Effector memory CD8-positive, alpha-beta T cell (primary cell): Measurements from ENCODE around the gene IQCM.

Source experiments
- ATAC-seq: fragments of 150-1000 bp; cut with Tn5 transposase; replicated peaks from 2 replicates; pipeline ENCODE4 v1.10.0; 2021; ENCODE audit warnings: mild to moderate bottlenecking, moderate library complexity
- DNase-seq, 3 experiments: peaks; one replicate each; pipeline ENCODE4 v3.0.0; 2021
- H3K27ac Mint-ChIP-seq, 2 donors: one replicate each; pipeline ENCODE4 v1.8.0; 2022; ENCODE audit warnings: mild to moderate bottlenecking in 2 of 2, mixed read lengths in 2 of 2, moderate library complexity in 2 of 2
- H3K27me3 Mint-ChIP-seq, 2 donors: one replicate each; pipeline ENCODE4 v1.8.0; 2022; ENCODE audit warnings: mixed read lengths in 2 of 2
- H3K36me3 Mint-ChIP-seq: one replicate; pipeline ENCODE4 v1.8.0; 2022; ENCODE audit warnings: mild to moderate bottlenecking, moderate library complexity, mixed read lengths; ENCODE audit not compliant: insufficient read depth
- H3K4me1 Mint-ChIP-seq, 2 donors: one replicate each; pipeline ENCODE4 v1.8.0; 2022; ENCODE audit warnings: low read depth in 2 of 2, mixed read lengths in 2 of 2
- H3K4me3 Mint-ChIP-seq, 2 donors: one replicate each; pipeline ENCODE4 v1.8.0; 2022; ENCODE audit warnings: mild to moderate bottlenecking in 2 of 2, mixed read lengths in 2 of 2, moderate library complexity in 2 of 2
- H3K9me3 Mint-ChIP-seq, 2 donors: one replicate each; pipeline ENCODE4 v1.8.0; 2022; ENCODE audit warnings: mixed read lengths in 2 of 2

IQCM gene

DNA sequence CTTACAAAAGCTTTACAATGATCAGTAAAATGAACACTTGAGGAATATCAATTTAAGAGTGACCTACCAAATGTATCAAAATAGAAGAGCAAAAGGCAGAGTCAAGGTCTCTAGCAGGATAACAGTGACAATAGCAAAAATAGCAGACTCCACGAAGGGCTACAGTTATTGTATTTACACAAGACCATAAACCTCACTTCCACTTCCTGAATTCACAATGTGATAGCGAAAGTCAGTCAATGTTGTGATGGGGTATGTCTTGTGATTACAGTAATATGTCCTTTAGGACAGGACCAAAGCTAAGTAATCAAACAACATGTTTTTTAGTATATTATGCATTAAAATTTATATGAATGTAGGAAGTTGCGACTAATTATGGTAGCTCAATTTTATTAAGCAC, 139.6 kb downstream of the IQCM start:
- H3K36me3 Mint-ChIP-seq, result no peaks in the 10 kb centered on the region
- H3K9me3 Mint-ChIP-seq, result peaks cover 14 to 20% of the 10 kb centered on the region in 2 donors
- no peaks in the 10 kb centered on the region for H3K4me1 Mint-ChIP-seq
- no peak overlapping the region for H3K4me3 Mint-ChIP-seq
- H3K27ac Mint-ChIP-seq, result no peak overlapping the region
- ATAC-seq, result no peak
- DNase-seq, result no peak
- no peaks in the 10 kb centered on the region for H3K27me3 Mint-ChIP-seq

GRCh38 chr4:149645790-149646189, 169.9 kb downstream of the IQCM start:
- Mint-ChIP-seq H3K4me3 (no peak overlapping the region), H3K27me3 (no peaks in the 10 kb centered on the region), H3K4me1 (no peaks in the 10 kb centered on the region), H3K27ac (no peak overlapping the region), H3K36me3 (no peaks in the 10 kb centered on the region), H3K9me3 (peaks cover 4 to 7% of the 10 kb centered on the region in 2 donors)
- no peak for DNase-seq
- no peak for ATAC-seq

DNA sequence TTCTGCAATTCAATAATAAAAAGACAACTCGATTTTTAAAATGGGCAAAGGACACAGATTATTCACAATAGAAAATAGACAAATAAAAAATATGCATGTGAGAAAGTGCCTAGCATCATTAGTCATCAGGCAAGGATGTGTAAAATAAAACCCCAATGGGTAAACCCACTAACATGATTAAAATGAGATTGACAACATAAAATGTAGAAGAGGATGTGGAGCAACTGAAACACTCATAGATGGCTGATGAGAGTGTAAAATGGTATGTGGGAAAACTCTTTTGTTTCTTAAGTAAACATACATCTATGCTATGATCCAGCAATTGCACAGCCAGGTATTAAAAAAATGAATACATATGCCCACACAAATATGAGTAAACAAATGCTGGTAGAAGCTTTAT, 177.6 kb downstream of the IQCM start:
- Mint-ChIP-seq H3K4me1 (no peaks in the 10 kb centered on the region), H3K36me3 (no peaks in the 10 kb centered on the region), H3K27ac (no peak overlapping the region), H3K4me3 (no peak overlapping the region), H3K27me3 (no peaks in the 10 kb centered on the region), H3K9me3 (peaks cover 0 to 3% of the 10 kb centered on the region in 2 donors)
- DNase-seq, result no peak
- no peak for ATAC-seq

DNA sequence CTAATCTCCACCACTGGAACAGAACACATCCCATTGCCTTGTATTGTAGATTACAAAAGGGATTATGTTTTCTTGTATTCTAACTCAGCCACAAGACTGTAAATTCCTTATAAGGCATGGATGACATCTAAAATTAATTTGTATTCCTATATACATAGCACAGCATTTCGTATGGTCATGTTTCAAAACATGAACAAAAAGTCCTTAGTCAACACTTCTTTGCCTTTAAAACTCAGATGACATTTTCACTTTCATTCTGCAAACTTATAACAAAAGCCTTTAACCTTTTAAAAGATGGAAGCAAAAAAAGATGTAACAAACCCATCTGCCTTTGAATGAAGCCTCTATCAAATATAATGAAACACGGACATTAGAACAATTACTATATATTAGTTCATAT, 181.3 kb downstream of the IQCM start:
- no peaks in the 10 kb centered on the region for H3K4me1 Mint-ChIP-seq
- H3K27ac Mint-ChIP-seq, result no peak overlapping the region
- H3K36me3 Mint-ChIP-seq, result no peaks in the 10 kb centered on the region
- H3K9me3 Mint-ChIP-seq, result peaks cover 0 to 3% of the 10 kb centered on the region in 2 donors
- ATAC-seq, result no peak
- DNase-seq, result no peak
- H3K4me3 Mint-ChIP-seq, result no peak overlapping the region
- H3K27me3 Mint-ChIP-seq, result no peaks in the 10 kb centered on the region

- H3K4me1 Mint-ChIP-seq, result no peaks in the 10 kb centered on the region
- H3K27me3 Mint-ChIP-seq, result no peaks in the 10 kb centered on the region
- DNase-seq, result no peak
- peaks cover 0 to 2% of the 10 kb centered on the region in 2 donors for H3K9me3 Mint-ChIP-seq
- ATAC-seq, result no peak
- no peak overlapping the region for H3K27ac Mint-ChIP-seq
- no peaks in the 10 kb centered on the region for H3K36me3 Mint-ChIP-seq
- H3K4me3 Mint-ChIP-seq, result no peak overlapping the region
Observed at GRCh38 chr4:149631629-149632028, 184.0 kb downstream of the IQCM start.

DNA sequence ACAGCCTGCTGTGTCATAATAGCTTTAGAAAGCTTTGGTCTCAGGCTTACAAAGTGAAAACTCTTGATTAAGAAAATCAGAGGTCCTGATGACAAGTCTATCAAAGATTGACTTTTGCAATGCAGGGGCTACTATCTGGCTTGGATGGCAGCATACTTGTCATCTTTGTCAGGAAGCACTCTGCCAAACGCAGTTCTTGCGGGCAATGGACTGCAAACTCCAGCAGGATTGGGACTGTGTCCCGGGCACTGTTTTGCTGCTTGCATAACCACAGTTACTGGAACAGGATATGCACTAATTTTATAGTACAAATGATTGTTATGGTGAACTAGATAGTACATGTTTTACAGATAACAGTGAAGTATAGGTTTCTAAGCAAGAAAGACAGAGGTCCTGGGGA, 185.6 kb downstream of the IQCM start:
- peaks cover 0 to 3% of the 10 kb centered on the region in 2 donors for H3K9me3 Mint-ChIP-seq
- DNase-seq (no peak), ATAC-seq (no peak)
- H3K36me3 Mint-ChIP-seq, result no peaks in the 10 kb centered on the region
- H3K4me3 Mint-ChIP-seq, result no peak overlapping the region
- no peaks in the 10 kb centered on the region for H3K4me1 Mint-ChIP-seq
- no peaks in the 10 kb centered on the region for H3K27me3 Mint-ChIP-seq
- no peak overlapping the region for H3K27ac Mint-ChIP-seq

DNA sequence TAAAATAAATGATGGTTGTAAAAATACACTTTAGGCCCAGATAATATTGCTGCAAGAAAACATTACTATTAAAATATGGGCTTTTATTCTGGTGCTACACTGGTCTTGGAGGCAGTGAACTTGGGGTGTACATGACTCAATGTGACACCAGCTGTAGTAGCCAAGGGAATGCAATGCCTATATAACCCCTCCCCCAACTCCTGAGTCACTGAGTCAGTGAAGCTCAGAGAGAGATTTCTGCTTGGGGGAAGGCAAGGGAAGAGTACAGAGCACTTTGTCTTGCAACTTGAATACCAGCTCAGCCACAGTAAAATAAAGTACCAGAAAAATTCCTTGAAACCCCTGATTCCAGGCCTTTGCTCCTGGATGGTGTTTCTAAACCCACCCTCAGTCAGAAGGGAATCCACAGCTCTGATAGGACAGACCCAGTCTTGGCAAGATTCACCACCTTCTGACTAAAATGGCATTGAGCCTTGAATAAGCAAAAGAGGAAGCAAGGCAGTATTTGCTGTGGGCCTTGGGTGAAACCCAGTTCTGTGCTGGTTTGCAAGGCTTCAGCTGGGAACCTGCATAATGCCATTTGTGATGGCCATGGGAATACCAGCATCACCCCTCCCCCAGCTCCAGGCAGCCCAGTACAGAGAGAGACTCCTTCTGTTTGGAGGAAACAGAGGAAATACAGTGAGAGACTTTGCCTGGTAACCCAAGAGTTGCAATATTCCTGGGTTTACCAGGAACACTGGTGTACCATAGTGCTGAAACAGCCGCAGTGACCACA, 209.9 kb downstream of the IQCM start:
- ATAC-seq (no peak), DNase-seq (no peak)
- Mint-ChIP-seq H3K36me3 (no peaks in the 10 kb centered on the region), H3K27me3 (no peaks in the 10 kb centered on the region), H3K27ac (no peak overlapping the region), H3K9me3 (peaks cover 6 to 7% of the 10 kb centered on the region in 2 donors), H3K4me1 (no peaks in the 10 kb centered on the region), H3K4me3 (no peak overlapping the region)

DNA sequence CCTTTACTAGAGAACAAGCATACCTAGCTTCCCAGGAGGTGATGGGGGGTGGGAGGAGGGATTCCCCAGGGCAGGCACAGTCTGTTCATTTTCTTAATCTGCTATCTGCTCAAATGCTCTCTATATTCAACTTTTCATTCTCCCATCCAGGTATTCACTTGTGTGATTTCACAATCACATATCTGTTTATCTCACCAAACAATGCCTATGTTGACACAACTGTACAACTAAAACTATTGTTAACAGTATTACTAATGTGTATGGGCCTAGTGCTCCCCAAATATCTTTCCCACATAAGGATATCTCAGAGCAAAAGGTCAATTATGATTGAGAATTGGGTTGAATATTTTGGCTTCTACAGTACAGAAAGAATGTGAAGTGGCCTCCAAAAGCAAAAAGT, 210.8 kb downstream of the IQCM start:
- H3K4me3 Mint-ChIP-seq, result no peak overlapping the region
- DNase-seq (no peak), ATAC-seq (no peak)
- peaks cover 6 to 7% of the 10 kb centered on the region in 2 donors for H3K9me3 Mint-ChIP-seq
- no peaks in the 10 kb centered on the region for H3K4me1 Mint-ChIP-seq
- H3K27ac Mint-ChIP-seq, result no peak overlapping the region
- no peaks in the 10 kb centered on the region for H3K27me3 Mint-ChIP-seq
- no peaks in the 10 kb centered on the region for H3K36me3 Mint-ChIP-seq

DNA sequence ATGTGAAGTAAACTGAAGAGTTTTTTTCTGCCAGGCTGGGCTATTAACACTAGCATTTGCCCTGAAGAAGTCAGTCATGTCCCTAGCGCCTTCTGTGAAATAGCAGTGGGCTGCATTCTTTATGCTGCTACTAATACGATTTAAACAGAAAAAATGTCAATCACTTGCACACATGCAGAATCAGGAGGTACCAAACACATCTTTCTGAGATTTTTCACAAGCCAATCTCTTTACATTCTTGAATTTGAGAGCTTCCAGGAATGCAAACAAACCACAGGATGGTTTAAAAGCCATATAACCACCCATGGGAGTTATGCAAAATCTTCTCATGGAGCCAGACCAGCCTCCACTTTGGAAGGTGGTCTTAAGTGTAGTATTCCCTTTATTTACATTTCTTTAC, 220.1 kb downstream of the IQCM start:
- Mint-ChIP-seq H3K9me3 (peaks cover 0 to 10% of the 10 kb centered on the region in 2 donors), H3K36me3 (no peaks in the 10 kb centered on the region), H3K4me1 (no peaks in the 10 kb centered on the region), H3K4me3 (no peak overlapping the region), H3K27ac (no peak overlapping the region), H3K27me3 (no peaks in the 10 kb centered on the region)
- DNase-seq (no peak), ATAC-seq (no peak)

DNA sequence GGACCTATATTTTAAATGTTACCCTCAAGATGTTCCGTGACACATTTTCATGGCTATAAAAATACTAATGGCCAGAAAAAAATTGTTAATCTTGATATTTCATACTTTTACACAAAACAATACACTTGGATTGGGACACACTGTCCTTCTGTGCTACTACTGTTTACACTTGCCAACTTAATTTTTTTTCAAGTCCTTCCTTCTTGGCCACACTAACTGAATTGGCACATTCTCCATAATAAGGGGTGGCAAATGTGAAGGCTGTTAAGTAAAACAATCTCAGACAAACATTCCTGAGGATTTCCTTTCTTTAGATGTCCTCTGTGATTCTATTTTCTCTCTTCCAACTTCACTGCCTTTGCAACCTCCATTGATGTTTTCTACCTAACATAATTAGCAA, 225.8 kb downstream of the IQCM start:
- no peak overlapping the region for H3K4me3 Mint-ChIP-seq
- H3K36me3 Mint-ChIP-seq, result no peaks in the 10 kb centered on the region
- H3K9me3 Mint-ChIP-seq, result peaks cover 0 to 18% of the 10 kb centered on the region in 2 donors
- no peaks in the 10 kb centered on the region for H3K4me1 Mint-ChIP-seq
- no peak overlapping the region for H3K27ac Mint-ChIP-seq
- no peak for ATAC-seq
- H3K27me3 Mint-ChIP-seq, result no peaks in the 10 kb centered on the region
- no peak for DNase-seq

GRCh38 chr4:149584722-149585121, 230.9 kb downstream of the IQCM start:
- H3K4me1 Mint-ChIP-seq, result no peaks in the 10 kb centered on the region
- no peaks in the 10 kb centered on the region for H3K36me3 Mint-ChIP-seq
- H3K4me3 Mint-ChIP-seq, result no peak overlapping the region
- peaks cover 4 to 7% of the 10 kb centered on the region in 2 donors for H3K9me3 Mint-ChIP-seq
- DNase-seq (no peak), ATAC-seq (no peak)
- no peaks in the 10 kb centered on the region for H3K27me3 Mint-ChIP-seq
- no peak overlapping the region for H3K27ac Mint-ChIP-seq

- DNase-seq (no peak), ATAC-seq (no peak)
- Mint-ChIP-seq H3K36me3 (no peaks in the 10 kb centered on the region), H3K27me3 (no peaks in the 10 kb centered on the region), H3K9me3 (no peaks in the 10 kb centered on the region), H3K4me3 (no peak overlapping the region), H3K4me1 (no peaks in the 10 kb centered on the region), H3K27ac (no peak overlapping the region)
Observed at GRCh38 chr4:149574971-149575370, 240.7 kb downstream of the IQCM start.

- no peak overlapping the region for H3K27ac Mint-ChIP-seq
- ATAC-seq, result no peak
Observed at GRCh38 chr4:149572716-149573115, 242.9 kb downstream of the IQCM start.

GRCh38 chr4:149555799-149556198, 259.8 kb downstream of the IQCM start:
- Mint-ChIP-seq H3K9me3 (peaks cover 10 to 16% of the 10 kb centered on the region in 2 donors), H3K4me3 (no peak overlapping the region), H3K27ac (no peak overlapping the region)

More at GRCh38 chr4:149572716-149573115, 242.9 kb downstream of the IQCM start:
- no peaks in the 10 kb centered on the region for H3K4me1 Mint-ChIP-seq
- no peaks in the 10 kb centered on the region for H3K36me3 Mint-ChIP-seq
- H3K4me3 Mint-ChIP-seq, result no peak overlapping the region
- H3K27me3 Mint-ChIP-seq, result no peaks in the 10 kb centered on the region
- DNase-seq, result no peak
- no peaks in the 10 kb centered on the region for H3K9me3 Mint-ChIP-seq

More at GRCh38 chr4:149555799-149556198, 259.8 kb downstream of the IQCM start:
- H3K27me3 Mint-ChIP-seq, result no peaks in the 10 kb centered on the region
- no peaks in the 10 kb centered on the region for H3K36me3 Mint-ChIP-seq
- ATAC-seq (no peak), DNase-seq (no peak)
- H3K4me1 Mint-ChIP-seq, result no peaks in the 10 kb centered on the region
